CD4-positive, alpha-beta T cell (primary cell): ENCODE results near the gene DLG5. TPM values are rescaled to one million over a fixed set of nuclear protein-coding genes. Genes with fewer than 3 reads are reported as not detected.

Experiments used
- ATAC-seq: fragments of 200-7000 bp; cut with Tn5 transposase; one replicate; pipeline ENCODE4 v1.10.0; 2022; ENCODE audit warnings: mild to moderate bottlenecking; ENCODE audit not compliant: poor library complexity
- CTCF ChIA-PET: fragments of 350-600 bp; sonication (Branson Sonifier 250); formaldehyde crosslinking; loops from one replicate; lab custom pipeline; 2021; ENCODE audit warnings: antibody characterized with exemption, inconsistent platforms; lab: Charles Lee
- POLR2A ChIA-PET: fragments of 350-600 bp; sonication (Branson Sonifier 250); formaldehyde crosslinking; loops from one replicate; lab custom pipeline; 2021; ENCODE audit warnings: antibody characterized with exemption, inconsistent platforms; lab: Charles Lee
- DNase-seq, 14 experiments: peaks; one replicate each; pipeline ENCODE4 v3.0.0-alpha.2; 2013 to 2020; ENCODE audit warnings: mixed read lengths in 2 of 14
- H3K27ac ChIP-seq, 2 donors: one replicate each; pipeline versions ENCODE4 v1.5.1 to v1.7.0; 2013; ENCODE audit warnings: low read length in 2 of 2, low read depth in 1 of 2, mild to moderate bottlenecking in 1 of 2
- H3K27me3 ChIP-seq, 2 experiments: 1 replicate in 1 of 2; 2 replicates in 1 of 2; pipeline versions ENCODE4 v1.6.1 to v1.7.0; 2013; ENCODE audit warnings: low read length in 2 of 2, control low read depth in 1 of 2, mild to moderate bottlenecking in 1 of 2, moderate library complexity in 1 of 2; ENCODE audit not compliant: insufficient read depth in 2 of 2, control insufficient read depth in 1 of 2
- H3K36me3 ChIP-seq: one replicate; pipeline ENCODE4 v1.6.1; 2013; ENCODE audit warnings: low read length, control low read depth; ENCODE audit not compliant: insufficient read depth
- H3K4me1 ChIP-seq: one replicate; pipeline ENCODE4 v1.6.1; 2013; ENCODE audit warnings: low read length, control low read depth; ENCODE audit not compliant: insufficient read depth
- H3K4me3 ChIP-seq: one replicate; pipeline ENCODE4 v1.5.1; 2013; ENCODE audit warnings: mild to moderate bottlenecking, low read length, moderate library complexity
- H3K9me3 ChIP-seq, 2 experiments: 1 replicate in 1 of 2; 2 replicates in 1 of 2; pipeline versions ENCODE4 v1.6.1 to v1.7.0; 2013; ENCODE audit warnings: low read length in 2 of 2, mild to moderate bottlenecking in 2 of 2, control low read depth in 1 of 2, moderate library complexity in 1 of 2; ENCODE audit not compliant: control insufficient read depth in 1 of 2, insufficient read depth in 1 of 2
- H3K27ac Mint-ChIP-seq: one replicate; pipeline ENCODE4 v1.8.0; 2020; ENCODE audit warnings: mixed read lengths
- H3K27me3 Mint-ChIP-seq: one replicate; pipeline ENCODE4 v1.8.0; 2021; ENCODE audit warnings: mixed read lengths
- H3K36me3 Mint-ChIP-seq: one replicate; pipeline ENCODE4 v1.8.0; 2021; ENCODE audit warnings: low read depth, mixed read lengths
- H3K4me1 Mint-ChIP-seq: one replicate; pipeline ENCODE4 v1.8.0; 2021; ENCODE audit warnings: low read depth, mixed read lengths
- H3K4me3 Mint-ChIP-seq: one replicate; pipeline ENCODE4 v1.8.0; 2020; ENCODE audit warnings: mild to moderate bottlenecking, mixed read lengths
- H3K9me3 Mint-ChIP-seq: one replicate; pipeline ENCODE4 v1.8.0; 2020; ENCODE audit warnings: mixed read lengths
- intact Hi-C, 2 experiments: fragments of 100-400 bp; cut with DNase I in 1 of 2; cut with micrococcal nuclease in 1 of 2; formaldehyde crosslinking; loops; one replicate each; pipeline versions ENCODE4 v1.15.1 to v1.9.0; 2023 to 2025; cut with DNase I, micrococcal nuclease
- total RNA-seq, 174 experiments: library from RNA in 2 of 174; stranded (reverse) in 2 of 174; gene quantifications; one replicate each; pipeline ENCODE4 v1.2.3 and lab custom pipeline; 2021 to 2026
- TF ChIP-seq, protein P1 (sequence below): fragments of 200-600 bp; IDR thresholded peaks from one replicate; pipeline ENCODE4 v1.8.0; 2022; ENCODE audit warnings: antibody characterized with exemption, mild to moderate bottlenecking

The DLG5 gene
- total RNA-seq, 2 experiments from 2014 or later, result 7.1 to 7.4 TPM

DNA sequence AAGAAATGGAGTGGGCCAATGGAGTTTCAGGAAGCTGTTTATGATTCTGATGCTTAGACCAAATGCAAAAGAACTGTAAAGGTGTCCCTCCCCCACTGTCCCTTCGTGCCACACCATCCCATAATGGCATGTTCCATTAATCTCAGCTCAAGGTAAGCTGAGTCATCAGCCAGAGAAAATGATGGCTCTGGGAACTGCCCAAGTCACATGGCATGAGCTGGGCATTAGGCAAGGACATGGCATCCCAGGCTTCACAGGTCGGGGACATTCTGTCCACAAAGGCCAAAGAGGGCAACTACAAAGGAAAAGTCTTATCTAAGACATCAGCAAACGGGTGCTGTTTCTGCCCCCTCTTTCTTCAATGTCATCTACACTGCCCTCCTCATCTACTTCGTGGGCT lies 44.9 kb downstream of the DLG5 start:
- H3K9me3 ChIP-seq, result no peaks in the 10 kb centered on the region
- no peaks in the 10 kb centered on the region for H3K27me3 ChIP-seq
- intact Hi-C loops, result no loop called here
- H3K36me3 Mint-ChIP-seq, result no peaks in the 10 kb centered on the region
- H3K27ac ChIP-seq, result no peak overlapping the region
- no peaks in the 10 kb centered on the region for H3K36me3 ChIP-seq
- no peak overlapping the region for H3K4me3 Mint-ChIP-seq
- H3K4me1 Mint-ChIP-seq, result no peaks in the 10 kb centered on the region
- no peaks in the 10 kb centered on the region for H3K9me3 Mint-ChIP-seq
- H3K4me3 ChIP-seq, result no peak overlapping the region
- H3K27me3 Mint-ChIP-seq, result no peaks in the 10 kb centered on the region
- CTCF ChIA-PET, result no interaction called here
- H3K4me1 ChIP-seq, result peaks cover 14% of the 10 kb centered on the region
- TF ChIP-seq, protein P1, sequence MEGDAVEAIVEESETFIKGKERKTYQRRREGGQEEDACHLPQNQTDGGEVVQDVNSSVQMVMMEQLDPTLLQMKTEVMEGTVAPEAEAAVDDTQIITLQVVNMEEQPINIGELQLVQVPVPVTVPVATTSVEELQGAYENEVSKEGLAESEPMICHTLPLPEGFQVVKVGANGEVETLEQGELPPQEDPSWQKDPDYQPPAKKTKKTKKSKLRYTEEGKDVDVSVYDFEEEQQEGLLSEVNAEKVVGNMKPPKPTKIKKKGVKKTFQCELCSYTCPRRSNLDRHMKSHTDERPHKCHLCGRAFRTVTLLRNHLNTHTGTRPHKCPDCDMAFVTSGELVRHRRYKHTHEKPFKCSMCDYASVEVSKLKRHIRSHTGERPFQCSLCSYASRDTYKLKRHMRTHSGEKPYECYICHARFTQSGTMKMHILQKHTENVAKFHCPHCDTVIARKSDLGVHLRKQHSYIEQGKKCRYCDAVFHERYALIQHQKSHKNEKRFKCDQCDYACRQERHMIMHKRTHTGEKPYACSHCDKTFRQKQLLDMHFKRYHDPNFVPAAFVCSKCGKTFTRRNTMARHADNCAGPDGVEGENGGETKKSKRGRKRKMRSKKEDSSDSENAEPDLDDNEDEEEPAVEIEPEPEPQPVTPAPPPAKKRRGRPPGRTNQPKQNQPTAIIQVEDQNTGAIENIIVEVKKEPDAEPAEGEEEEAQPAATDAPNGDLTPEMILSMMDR, result no peak
- no peak for ATAC-seq
- POLR2A ChIA-PET, result no interaction called here
- H3K27ac Mint-ChIP-seq, result no peak overlapping the region
- no peak for DNase-seq

DNA sequence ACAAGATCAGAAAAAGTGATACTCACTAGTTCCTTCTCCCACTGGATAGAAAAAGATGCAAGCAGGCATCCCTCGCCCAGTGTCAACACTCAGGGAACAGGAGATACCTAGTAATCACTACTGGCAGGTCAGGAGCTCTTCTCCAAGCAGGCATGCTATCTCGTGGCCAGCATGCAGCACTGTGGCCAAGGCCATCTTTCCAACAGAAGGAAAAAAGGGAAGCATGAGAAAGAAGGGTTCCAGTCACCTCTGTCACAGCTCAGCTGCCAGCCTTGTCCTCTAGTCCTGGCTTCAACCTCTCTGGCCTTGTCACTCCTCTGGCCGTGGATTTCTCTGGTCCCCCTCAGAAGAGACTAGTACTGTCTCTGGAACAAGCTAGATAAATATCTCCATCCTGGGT lies 45.3 kb downstream of the DLG5 start:
- Histone ChIP-seq H3K36me3 (no peaks in the 10 kb centered on the region), H3K4me3 (no peak overlapping the region), H3K27me3 (no peaks in the 10 kb centered on the region), H3K9me3 (no peaks in the 10 kb centered on the region), H3K27ac (no peak overlapping the region), H3K4me1 (peaks cover 14% of the 10 kb centered on the region)
- DNase-seq (no peak), ATAC-seq (no peak)
- H3K27ac Mint-ChIP-seq, result no peak overlapping the region
- no peaks in the 10 kb centered on the region for H3K9me3 Mint-ChIP-seq
- H3K4me3 Mint-ChIP-seq, result no peak overlapping the region
- CTCF ChIA-PET, result no interaction called here
- TF ChIP-seq, protein P1, result no peak
- no peaks in the 10 kb centered on the region for H3K36me3 Mint-ChIP-seq
- intact Hi-C loops, result no loop called here
- POLR2A ChIA-PET, result no interaction called here
- H3K4me1 Mint-ChIP-seq, result no peaks in the 10 kb centered on the region
- H3K27me3 Mint-ChIP-seq, result no peaks in the 10 kb centered on the region

DNA sequence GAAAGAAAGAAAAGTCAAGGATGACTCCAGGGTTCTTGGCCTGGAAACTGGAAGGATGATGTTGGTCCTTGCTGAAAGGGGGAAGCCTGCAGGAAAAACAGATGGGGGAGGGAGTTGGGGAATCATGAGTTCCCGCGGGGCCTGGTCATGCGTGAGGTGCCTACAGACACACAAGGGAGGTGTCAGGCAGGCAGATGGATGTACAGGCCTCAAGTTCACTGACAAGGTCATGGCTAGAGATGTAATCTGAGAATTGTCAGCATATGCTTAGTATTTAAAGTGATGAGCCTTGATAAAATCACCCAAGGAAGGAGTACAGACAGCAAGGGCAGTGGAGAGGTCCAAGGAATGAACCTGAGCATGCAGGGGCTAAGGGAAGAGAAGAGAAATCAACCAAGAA lies 46.8 kb downstream of the DLG5 start:
- no peaks in the 10 kb centered on the region for H3K36me3 ChIP-seq
- Mint-ChIP-seq H3K4me1 (no peaks in the 10 kb centered on the region), H3K36me3 (no peaks in the 10 kb centered on the region), H3K27me3 (no peaks in the 10 kb centered on the region), H3K27ac (no peak overlapping the region), H3K4me3 (no peak overlapping the region), H3K9me3 (no peaks in the 10 kb centered on the region)
- ChIA-PET CTCF (no interaction called here), POLR2A (no interaction called here)
- no peaks in the 10 kb centered on the region for H3K9me3 ChIP-seq
- intact Hi-C loops, result no loop called here
- DNase-seq (no peak), ATAC-seq (no peak)
- H3K27ac ChIP-seq, result no peak overlapping the region
- H3K4me3 ChIP-seq, result no peak overlapping the region
- TF ChIP-seq, protein P1, result no peak
- H3K4me1 ChIP-seq, result peaks cover 16% of the 10 kb centered on the region
- H3K27me3 ChIP-seq, result no peaks in the 10 kb centered on the region
